ENCODE measurements around the gene ARPC2. TPM values are rescaled to one million over a fixed set of nuclear protein-coding genes. Genes with fewer than 3 reads are reported as not detected.

The ARPC2 gene
- total and polyA plus RNA-seq, 2 of the 13 experiments (the other 11 are each of a cell fraction or from before 2014, with no cell fraction given), result 168 to 303 TPM

- TF ChIP-seq RERE (CRISPR knock-in tag; IDR thresholded peaks at IDR 0.05; ENCODE audit: low read depth) (no peak), ELF1 (CRISPR knock-in tag; IDR thresholded peaks at IDR 0.05) (no peak), ZNF24 (IDR thresholded peaks at IDR 0.05) (no peak), ZSCAN30 (CRISPR knock-in tag; IDR thresholded peaks at IDR 0.05) (no peak), SNAPC5 (CRISPR knock-in tag; IDR thresholded peaks at IDR 0.05; ENCODE audit: borderline replicate concordance) (no peak), ZNF354B (CRISPR knock-in tag; IDR thresholded peaks at IDR 0.05) (no peak), FOXA1 (IDR thresholded peaks at IDR 0.05) (no peak), FOXA1 (CRISPR knock-in tag; IDR thresholded peaks at IDR 0.05) (peak; percentile 42; the same call in 1 of the 2 replicates), ZNF280B (CRISPR knock-in tag; IDR thresholded peaks at IDR 0.05; ENCODE audit: borderline replicate concordance) (0 out of 2 replicates have a peak, but pooled peaks have one; percentile 24), ZMAT5 (CRISPR knock-in tag; IDR thresholded peaks at IDR 0.05; ENCODE audit: borderline replicate concordance, low read depth) (no peak), ZNF720 (CRISPR knock-in tag; IDR thresholded peaks at IDR 0.05) (no peak), ZNF136 (CRISPR knock-in tag; IDR thresholded peaks at IDR 0.05; ENCODE audit: low read depth) (no peak), ZNF296 (CRISPR knock-in tag; conservative IDR thresholded peaks at IDR 0.05) (no peak), ZHX1 (CRISPR knock-in tag; IDR thresholded peaks at IDR 0.05; ENCODE audit: low read depth) (no peak)
These were observed 44.6 kb downstream of the ARPC2 start (continued) for GRCh38 chr2:218261423-218262236.
